GM18499 (cell line): Measurements from ENCODE around the gene CLDN10.
"Not testable (repeated sequence)": the region's sequence is repeated elsewhere in the genome, so short reads cannot be mapped to it uniquely, and the experiment has no call there.

Source experiments
- ATAC-seq: cut with Tn5 transposase; IDR thresholded peaks from one replicate; pipeline ENCODE4 v1.9.1; 2021; ENCODE audit warnings: moderate number of reproducible peaks; ENCODE audit not compliant: insufficient read depth, unreplicated experiment

CLDN10 gene

DNA sequence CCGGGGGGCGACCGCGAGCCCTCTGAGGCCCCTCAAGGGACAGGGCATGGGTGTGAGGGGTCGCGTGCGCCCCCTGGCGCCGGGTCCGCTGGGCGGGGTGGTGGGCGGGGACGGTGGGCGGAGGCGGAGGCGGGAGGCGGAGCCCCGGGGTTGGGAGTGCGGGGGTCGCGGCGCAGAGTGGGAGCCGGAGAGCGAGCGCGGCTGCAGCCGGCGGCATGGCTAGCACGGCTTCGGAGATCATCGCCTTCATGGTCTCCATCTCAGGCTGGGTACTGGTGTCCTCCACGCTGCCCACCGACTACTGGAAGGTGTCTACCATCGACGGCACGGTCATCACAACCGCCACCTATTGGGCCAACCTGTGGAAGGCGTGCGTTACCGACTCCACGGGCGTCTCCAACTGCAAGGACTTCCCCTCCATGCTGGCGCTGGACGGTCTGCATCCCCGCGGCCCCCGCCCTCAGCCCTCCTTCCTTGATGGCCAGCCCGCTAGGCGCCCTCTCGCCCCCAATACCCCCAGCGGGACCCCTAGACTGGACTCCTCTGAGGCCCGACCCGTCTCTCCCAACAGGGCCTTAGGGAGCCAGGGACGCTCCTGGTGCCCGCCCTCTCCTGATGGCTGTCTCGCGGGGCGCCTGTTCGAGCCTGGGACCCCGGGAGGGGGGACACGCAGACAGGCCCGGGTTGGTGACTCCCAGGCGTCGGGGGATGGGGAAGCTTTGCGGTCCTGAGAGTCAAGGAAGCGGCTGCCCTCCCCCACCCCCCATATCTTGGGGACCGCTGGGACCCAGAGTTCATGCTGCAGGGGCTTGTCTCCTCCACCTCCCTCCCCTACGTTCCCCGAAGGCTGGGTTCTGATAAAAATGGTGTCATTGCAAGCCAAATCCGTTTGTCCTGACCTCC lies at the start of gene CLDN10:
Gene CLDN10 (plus strand): TSS at position 182 of the 903 bp plus-strand sequence. CDS start 34 bp downstream, at position 216.
- ATAC-seq = no peak

DNA sequence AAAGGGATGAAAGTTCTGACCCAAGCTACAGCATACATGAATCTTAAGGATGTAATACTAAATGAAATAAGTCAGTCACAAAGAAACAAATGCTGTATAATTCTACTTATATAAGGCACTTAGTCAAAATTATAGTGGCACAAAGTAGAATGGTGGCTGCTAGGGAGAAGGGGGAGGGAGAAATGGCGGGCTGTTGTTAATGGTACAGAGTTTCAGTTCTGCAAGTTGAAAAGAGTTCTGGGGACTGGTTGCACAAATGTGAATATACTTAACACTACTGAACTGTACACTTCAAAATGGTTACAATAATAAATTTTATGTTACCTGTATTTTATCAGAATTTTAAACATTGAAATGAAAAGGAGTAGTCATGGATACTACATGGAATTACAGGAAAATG lies 48.9 kb upstream of the CLDN10 start:
- no peak for ATAC-seq

DNA sequence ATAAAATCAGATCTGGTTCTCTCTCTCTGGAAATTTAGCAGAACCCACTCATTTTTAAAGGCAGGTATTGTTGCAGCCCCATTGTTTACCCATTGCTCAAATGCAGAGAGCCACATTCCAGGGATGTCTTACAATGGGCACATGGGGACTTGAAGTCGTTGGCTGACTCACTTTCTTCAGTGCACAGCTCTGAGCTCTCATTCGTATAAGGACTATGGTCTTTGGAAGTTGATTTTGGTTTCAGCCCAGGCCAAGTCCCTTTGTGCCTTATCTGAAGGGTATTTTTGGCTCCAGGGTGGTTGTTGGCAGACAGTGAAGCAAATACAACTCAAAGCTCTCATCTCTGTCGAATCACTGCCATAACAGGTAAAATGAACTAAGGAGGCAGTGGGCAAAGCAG lies 47.3 kb upstream of the CLDN10 start:
- ATAC-seq = no peak

GRCh38 chr13:95505986-95506385 lies 46.5 kb upstream of the CLDN10 start:
- ATAC-seq = no peak

DNA sequence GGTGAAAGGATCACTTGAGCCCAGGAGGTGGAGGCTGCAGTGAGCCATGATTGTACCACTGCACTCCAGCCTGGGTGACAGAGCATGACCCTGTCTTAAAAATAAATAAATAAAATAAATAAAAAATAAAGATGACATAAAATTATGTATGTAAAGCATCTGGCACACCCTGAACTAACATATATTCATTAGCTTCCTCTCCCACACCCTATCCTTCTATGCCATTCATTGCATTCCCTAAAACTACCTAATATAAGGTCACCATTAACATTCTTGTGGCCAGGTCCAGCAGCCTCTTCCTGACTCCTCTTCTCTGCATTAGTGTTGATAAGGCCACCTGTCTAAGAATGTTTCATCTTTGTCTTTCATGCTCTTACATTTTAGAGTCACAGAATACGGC lies 44.5 kb upstream of the CLDN10 start:
- ATAC-seq = no peak

DNA sequence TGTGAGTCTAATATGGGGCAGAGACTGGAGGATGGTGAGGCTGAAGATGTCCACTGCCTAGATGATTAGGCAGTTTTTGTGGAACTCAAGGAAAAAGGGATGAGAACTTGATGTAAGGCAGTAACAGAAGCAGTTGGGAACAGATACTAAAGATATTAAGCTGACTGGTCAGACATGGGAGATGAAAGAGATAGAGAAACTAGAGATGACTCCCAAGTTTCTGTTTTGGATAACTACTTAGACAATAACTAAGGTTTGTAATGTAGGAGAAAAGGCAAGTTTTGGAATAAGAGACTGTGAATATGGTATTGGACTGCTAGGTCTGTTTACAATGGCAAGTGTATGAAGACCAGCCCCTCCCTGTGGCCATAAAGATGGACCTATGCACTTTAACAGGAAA lies 43.5 kb upstream of the CLDN10 start:
- no peak for ATAC-seq

- no peak for ATAC-seq
Measured at GRCh38 chr13:95509521-95510310, 42.8 kb upstream of the CLDN10 start.

DNA sequence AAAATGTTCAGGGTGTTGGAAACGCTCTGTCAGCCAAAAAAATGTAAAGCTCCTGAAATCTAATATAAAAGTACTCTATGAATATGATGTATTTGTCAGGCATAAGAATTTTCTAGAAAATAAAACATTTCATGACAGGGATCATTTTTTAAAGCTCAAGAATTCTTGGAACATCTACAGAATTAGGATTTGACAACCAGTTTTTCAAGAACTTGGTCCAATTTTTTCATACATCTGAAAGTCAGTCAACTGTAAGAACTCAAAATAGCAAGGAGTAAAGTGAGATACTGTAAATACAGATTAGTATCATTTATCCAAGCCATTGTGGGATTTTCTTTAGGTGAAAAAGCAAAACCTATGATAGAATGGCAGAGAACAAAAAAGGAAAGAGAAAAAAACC lies 41.6 kb upstream of the CLDN10 start:
- no peak for ATAC-seq

DNA sequence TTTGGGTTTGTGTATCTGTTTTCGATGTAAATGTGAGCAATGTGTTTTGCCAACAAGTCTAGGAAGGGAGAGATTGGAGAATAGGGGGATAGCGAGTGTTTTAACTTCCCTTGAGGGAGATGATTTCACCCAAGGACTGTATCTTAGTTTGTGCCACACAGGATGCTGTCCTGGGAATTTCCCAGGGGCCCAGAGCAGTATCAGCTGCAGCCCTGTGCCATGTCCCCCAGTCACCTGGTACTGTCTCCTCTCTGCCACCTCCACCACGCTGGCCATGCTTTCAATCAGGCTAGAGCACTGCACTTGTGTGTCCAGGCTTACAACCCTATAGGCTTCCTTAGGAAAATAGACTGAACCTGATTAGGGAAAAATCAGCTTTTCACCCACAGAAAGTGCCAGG lies 40.1 kb upstream of the CLDN10 start:
- ATAC-seq = no peak

DNA sequence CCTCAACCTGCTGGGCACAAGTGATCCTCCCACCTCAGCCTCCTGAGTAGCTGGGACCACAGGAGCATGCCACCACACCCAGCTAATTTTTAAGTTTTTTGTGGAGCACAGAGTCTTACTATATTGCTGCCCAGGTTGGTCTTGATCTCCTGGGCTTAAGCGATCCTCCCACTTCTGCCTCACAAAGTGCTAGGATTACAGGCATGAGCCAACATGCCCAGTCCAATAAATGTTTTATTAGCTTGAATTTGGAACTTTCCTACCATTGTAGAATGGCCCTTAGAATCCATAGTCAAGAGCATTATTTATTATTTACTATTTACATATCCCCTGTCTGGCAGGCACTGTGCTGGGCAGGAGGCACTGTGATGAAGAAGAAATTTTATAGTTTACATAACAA lies 39.6 kb upstream of the CLDN10 start:
- ATAC-seq = no peak

GRCh38 chr13:95515606-95516005 lies 36.9 kb upstream of the CLDN10 start:
- not testable (repeated sequence) for ATAC-seq

GRCh38 chr13:95516021-95516420 lies 36.5 kb upstream of the CLDN10 start:
- no peak for ATAC-seq

DNA sequence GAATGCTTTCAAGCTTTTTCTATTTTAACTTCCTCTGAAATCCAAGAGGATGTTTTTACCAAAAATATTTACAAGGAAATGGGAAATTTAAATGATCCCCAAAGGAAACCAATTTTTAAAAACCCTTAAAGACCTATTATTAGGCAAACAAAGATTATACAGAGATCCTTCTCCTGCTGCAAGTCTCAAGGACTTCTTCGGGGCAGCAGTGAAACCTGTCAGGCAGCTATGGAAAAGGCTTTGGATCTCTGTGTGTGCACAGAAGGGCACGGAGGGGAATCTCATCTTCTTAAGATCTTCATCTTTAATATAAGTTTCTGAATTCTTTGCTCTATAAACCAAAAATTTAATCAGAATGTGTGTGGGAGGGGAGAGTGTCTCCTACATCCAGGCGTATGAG lies 36.0 kb upstream of the CLDN10 start:
- no peak for ATAC-seq

GRCh38 chr13:95523598-95523997 lies 28.9 kb upstream of the CLDN10 start:
- no peak for ATAC-seq

DNA sequence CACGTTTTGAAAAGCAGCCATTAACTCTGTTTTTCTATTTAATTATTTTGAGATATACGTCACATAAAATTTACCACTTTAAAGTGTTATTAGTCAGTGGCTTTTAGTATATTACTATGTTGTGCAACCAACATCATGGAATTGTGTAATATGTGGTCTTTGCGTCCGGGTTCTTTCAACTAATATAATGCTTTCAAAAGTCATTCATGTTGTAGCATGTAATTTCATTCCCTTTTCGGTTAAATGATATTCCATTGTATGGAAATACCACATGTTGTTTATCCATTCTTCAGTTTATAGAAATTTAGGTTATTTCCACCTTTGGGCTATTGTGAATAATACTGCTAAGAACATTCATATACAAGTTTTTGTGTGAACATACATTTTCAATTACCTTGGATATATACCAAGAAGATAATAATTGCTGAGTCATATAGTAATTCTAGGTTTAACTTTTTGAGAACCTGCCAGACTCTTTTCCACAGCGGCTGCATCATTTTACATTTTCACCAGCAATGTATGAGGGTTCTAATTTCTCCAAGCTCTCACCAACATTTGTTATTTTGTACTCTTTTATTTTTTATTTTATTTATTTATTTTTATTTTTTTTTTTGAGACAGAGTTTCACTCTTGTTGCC lies 28.1 kb upstream of the CLDN10 start:
- ATAC-seq = no peak

DNA sequence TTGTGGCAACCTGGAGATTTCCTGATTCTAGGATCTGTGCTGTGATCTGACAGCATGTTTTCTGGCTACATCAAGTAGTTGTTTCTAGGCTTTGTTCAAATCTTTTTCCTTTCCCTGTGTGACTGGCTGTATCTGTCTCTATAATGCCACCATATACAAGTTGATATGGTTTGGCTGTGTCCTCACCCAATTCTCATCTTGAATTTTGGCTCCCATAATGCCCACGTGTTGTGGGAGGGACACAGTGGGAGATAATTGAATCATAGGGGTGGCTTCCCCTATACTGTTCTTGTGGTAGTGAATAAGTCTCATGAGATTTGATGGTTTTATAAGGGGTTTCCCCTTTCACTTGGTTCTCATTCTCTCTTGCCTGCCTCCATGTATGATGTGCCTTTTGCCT lies 24.6 kb upstream of the CLDN10 start:
- ATAC-seq = no peak

DNA sequence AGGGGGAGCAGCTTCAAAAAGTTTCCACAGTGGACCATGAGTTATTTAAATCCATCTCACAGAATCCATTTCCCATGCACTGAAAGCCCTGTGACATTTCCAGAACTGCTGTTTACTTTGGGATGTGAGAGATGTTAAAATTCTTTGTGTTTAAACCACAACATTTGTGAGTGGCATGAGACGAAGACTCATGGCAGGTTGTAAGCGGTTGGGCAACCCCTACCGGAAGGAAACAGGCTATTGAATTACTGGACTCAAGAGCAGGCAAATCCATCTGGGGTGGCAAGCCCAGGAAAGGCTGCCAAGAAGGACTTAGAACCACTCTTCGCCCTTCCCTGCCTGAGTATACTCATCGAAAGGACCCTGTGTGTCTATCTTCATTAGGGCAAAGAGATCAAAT lies 22.3 kb upstream of the CLDN10 start:
- no peak for ATAC-seq

DNA sequence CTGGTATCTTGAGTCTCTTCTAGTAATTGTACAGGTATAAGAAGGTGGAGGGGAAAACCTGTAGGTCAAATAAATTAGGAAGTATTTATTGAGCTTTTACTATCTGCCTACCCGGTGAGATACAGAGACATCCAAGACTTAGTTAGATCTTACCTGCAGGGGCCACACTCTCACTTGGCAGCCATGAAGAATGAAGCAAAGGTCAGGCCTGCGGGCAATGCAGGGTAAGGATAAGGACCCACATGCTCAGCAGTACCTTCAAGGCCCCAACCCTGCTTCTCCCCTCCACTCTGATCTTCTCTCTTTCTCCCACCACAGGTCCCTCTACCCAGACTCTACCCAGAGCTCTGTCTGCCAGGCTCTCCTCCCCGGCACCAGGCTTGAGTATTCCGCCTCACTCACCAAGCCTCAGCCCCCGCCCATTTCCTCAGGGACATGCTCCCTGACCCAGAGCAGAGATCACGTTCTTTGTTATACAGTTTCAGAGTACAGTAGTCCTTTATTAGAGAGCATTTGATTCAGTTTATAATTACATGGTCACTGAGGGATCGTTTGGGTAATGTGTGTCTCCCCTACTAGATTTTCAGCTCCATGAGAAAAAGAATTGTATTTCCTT lies 18.9 kb upstream of the CLDN10 start:
- no peak for ATAC-seq

- no peak for ATAC-seq
Measured at GRCh38 chr13:95535243-95535642, 17.3 kb upstream of the CLDN10 start.

DNA sequence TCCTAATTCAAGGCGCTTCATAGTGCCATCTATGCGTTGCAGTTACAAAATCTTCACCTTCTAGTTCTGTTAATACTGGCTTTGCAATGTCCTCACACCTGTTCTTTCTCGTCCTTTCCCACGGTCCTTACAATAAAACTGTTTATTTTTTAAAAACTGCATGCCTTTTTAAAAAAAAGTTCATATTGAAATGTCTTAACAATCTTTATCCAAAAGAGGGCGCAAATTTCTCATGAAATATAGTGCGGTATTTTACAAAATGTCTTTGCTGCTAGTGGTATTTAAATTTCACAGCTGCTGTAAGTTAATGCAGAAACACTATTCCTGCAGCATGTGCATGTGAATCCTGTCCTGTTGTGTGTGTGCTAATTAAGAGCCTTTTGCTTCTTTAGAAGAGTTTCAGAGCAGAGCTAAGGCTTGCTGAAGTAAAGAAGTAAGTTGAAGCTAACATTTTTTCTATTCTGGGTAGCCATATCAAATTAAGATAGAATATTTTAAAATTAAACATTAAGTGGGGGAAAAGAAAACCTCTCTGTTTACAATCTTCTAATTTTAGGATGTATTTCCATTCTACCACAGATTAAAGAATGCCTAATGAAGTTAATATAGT lies 15.8 kb upstream of the CLDN10 start:
- ATAC-seq = no peak
